ENCODE results near the gene ZNF578. TPM values are rescaled to one million over a fixed set of nuclear protein-coding genes. Genes with fewer than 3 reads are reported as not detected.
A peak's percentile ranks its signal among the peaks of the same experiment; 100 is the strongest.
"Not testable (repeated sequence)": the region's sequence is repeated elsewhere in the genome, so short reads cannot be mapped to it uniquely, and the experiment has no call there.

ZNF578 gene
- polyA plus RNA-seq, 3 donors from 2014 or later: 2.0 to 8.3 (median 4.1) TPM

- Mint-ChIP-seq H3K36me3 (peaks cover 0 to 4% (median 4%) of the 10 kb centered on the region in 3 donors), H3K4me3 (no peak overlapping the region), H3K9me3 (peaks cover 0 to 6% (median 0%) of the 10 kb centered on the region in 6 donors), H3K27me3 (ENCODE audit: low read depth in 3 of 3) (peaks cover 2 to 8% (median 4%) of the 10 kb centered on the region in 3 donors), H3K27ac (no peak overlapping the region), H3K4me1 (peaks cover 19 to 25% of the 10 kb centered on the region in 2 donors)
- no peak for DNase-seq
Observed at GRCh38 chr19:52524086-52524485, 70.7 kb downstream of the ZNF578 start.

GRCh38 chr19:52527134-52527955, 74.0 kb downstream of the ZNF578 start, which contains the start of gene ZNF808:
Gene ZNF808, plus strand, starts transcription at chr19:52527668. Its CDS starts 15,617 bp downstream, at chr19:52543285.
- Mint-ChIP-seq H3K4me3 (peak within 1 kb of the TSS; percentile 98 to 100 (median 99)), H3K36me3 (peaks cover 0 to 4% (median 4%) of the 10 kb centered on the region in 3 donors), H3K27me3 (ENCODE audit: low read depth in 3 of 3) (peaks cover 0 to 4% (median 0%) of the 10 kb centered on the region in 3 donors), H3K9me3 (peaks cover 0 to 2% (median 0%) of the 10 kb centered on the region in 6 donors), H3K4me1 (peaks cover 30 to 32% of the 10 kb centered on the region in 2 donors), H3K27ac (peak within 1 kb of the TSS; percentile 97 to 100 (median 99))
- DNase-seq: peak; percentile 88 to 91 (median 91)

- H3K9me3 Mint-ChIP-seq: no peaks in the 10 kb centered on the region
- H3K4me1 Mint-ChIP-seq: peaks cover 31 to 35% of the 10 kb centered on the region in 2 donors
- peaks cover 0 to 4% (median 4%) of the 10 kb centered on the region in 3 donors for H3K36me3 Mint-ChIP-seq
- peaks cover 0 to 2% (median 0%) of the 10 kb centered on the region in 3 donors for H3K27me3 Mint-ChIP-seq (ENCODE audit: low read depth in 3 of 3)
- peak overlapping the region; percentile 98 to 100 (median 99) for H3K4me3 Mint-ChIP-seq
- DNase-seq: peak in 1 of 3 donors; percentile 7
- H3K27ac Mint-ChIP-seq: peak overlapping the region; percentile 97 to 100 (median 99)
Observed at GRCh38 chr19:52527956-52528351, 74.6 kb downstream of the ZNF578 start.

DNA sequence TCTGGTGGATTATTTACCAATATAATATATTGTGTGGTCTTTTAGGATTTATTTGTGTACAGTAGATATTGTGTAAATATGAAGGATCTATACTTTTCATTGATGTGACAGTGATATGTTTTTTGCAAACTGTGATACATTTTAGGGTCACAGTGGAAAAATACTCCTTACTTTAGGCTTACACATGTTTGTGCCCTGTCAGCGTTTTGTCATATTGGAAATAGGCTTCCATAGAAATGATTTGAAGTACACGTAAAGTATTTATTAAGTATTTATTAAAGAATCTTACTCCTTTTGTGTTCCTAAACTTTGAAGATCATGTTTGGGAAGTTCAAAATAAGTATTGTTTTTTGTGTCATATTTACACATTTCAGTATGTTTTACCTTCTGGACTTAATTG, 79.1 kb downstream of the ZNF578 start:
- Mint-ChIP-seq H3K4me3 (no peak overlapping the region), H3K9me3 (no peaks in the 10 kb centered on the region), H3K36me3 (peaks cover 0 to 8% (median 6%) of the 10 kb centered on the region in 3 donors), H3K27me3 (ENCODE audit: low read depth in 3 of 3) (peaks cover 0 to 7% (median 0%) of the 10 kb centered on the region in 3 donors), H3K4me1 (peaks cover 52 to 62% of the 10 kb centered on the region in 2 donors), H3K27ac (peak overlapping the region in 1 of 6 donors; percentile 31)
- DNase-seq: no peak

DNA sequence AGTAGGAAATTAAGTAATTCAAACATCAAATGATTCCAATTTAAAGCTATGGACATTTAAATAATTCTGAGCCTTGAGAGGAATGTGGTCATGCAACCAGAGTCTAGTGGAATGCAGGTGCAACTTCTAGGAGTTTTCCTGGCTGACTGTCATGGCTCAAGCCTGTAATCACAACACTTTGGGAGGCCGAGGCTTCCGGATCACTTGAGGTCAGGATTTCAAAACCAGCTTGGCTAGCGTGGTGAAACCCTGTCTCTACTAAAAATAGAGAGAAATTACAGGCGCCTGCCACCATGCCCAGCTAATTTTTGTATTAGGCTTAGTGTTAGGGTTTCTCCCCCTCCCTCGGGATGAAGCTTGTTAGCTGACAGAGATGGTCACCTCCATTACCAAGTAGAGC, 80.5 kb downstream of the ZNF578 start:
- Mint-ChIP-seq H3K27me3 (ENCODE audit: low read depth in 3 of 3) (peaks cover 0 to 9% (median 0%) of the 10 kb centered on the region in 3 donors), H3K9me3 (peaks cover 0 to 3% (median 0%) of the 10 kb centered on the region in 6 donors), H3K27ac (peak overlapping the region in 2 of 6 donors; percentile 49 to 90), H3K4me3 (peak overlapping the region in 2 of 5 donors; percentile 93 to 94), H3K36me3 (peaks cover 5 to 9% (median 9%) of the 10 kb centered on the region in 3 donors), H3K4me1 (peaks cover 51 to 65% of the 10 kb centered on the region in 2 donors)
- no peak for DNase-seq

DNA sequence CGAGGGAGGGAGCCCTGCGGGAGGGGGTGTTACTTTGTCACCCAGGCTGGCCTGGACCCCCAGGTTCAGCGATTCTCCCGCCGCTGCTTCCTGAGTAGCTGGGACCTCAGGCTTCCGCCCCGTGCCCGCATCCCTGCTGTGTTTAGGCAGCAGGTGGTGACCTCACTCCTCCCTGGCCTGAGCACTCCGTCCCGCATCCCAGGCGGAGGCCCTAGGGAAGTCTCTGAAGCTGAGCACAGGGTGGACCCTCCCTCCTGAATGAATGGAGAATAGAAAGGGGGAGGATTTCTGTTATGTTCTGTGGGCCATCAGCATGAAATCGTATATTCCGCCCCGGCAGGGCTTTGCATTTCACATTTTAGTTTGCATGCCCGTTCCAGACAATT, 82.0 kb downstream of the ZNF578 start:
- H3K27ac Mint-ChIP-seq: peak overlapping the region; percentile 77 to 97 (median 92)
- peak overlapping the region; percentile 89 to 99 (median 93) for H3K4me3 Mint-ChIP-seq
- peaks cover 10 to 14% (median 14%) of the 10 kb centered on the region in 3 donors for H3K36me3 Mint-ChIP-seq
- H3K4me1 Mint-ChIP-seq: peaks cover 53 to 68% of the 10 kb centered on the region in 2 donors
- H3K9me3 Mint-ChIP-seq; H3K27me3 Mint-ChIP-seq (ENCODE audit: low read depth in 3 of 3): not testable (repeated sequence)
- DNase-seq: peak in 1 of 3 donors; percentile 46

DNA sequence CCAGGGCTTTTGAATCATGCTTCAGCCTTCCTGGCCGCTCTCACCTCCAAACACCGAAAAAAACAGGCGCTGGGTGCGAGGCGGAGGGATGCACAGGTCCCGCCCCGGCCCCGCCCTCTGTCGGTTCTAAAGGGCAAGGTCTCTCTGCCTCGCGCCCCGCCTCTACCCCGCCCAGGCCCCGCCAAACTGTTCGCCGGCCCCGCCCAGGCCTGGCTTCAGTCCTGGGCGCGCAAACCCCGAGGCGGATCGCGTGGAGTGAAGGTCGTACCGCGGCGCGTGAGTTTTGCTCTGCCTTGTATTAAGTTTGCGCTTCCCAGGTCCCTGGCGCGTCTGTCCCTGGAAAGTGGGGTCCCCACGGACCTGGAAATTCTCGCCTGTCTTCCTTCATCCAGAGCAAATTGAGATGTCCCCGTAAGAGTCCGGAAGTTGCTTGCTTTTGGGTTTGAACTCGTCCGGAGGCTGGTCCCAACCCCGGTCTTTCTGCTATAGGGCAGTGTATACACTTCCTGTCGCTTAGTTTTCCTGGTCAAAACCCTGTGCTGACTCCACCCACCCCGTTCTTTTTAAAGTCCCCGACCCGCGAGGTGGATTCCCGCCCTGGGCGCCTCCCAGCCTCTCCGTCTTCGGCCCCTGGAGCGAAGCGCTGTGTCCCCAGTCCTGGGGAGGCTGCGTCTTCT, 82.6 kb downstream of the ZNF578 start:
- H3K9me3 Mint-ChIP-seq: peaks cover 0 to 5% (median 0%) of the 10 kb centered on the region in 6 donors
- H3K4me1 Mint-ChIP-seq: peaks cover 54 to 73% of the 10 kb centered on the region in 2 donors
- DNase-seq: peak; percentile 78 to 84 (median 84)
- H3K27ac Mint-ChIP-seq: peak overlapping the region; percentile 77 to 97 (median 92)
- H3K4me3 Mint-ChIP-seq: peak overlapping the region; percentile 89 to 99 (median 93)
- H3K36me3 Mint-ChIP-seq: peaks cover 14 to 17% (median 16%) of the 10 kb centered on the region in 3 donors
- peaks cover 0 to 9% (median 0%) of the 10 kb centered on the region in 3 donors for H3K27me3 Mint-ChIP-seq (ENCODE audit: low read depth in 3 of 3)

DNA sequence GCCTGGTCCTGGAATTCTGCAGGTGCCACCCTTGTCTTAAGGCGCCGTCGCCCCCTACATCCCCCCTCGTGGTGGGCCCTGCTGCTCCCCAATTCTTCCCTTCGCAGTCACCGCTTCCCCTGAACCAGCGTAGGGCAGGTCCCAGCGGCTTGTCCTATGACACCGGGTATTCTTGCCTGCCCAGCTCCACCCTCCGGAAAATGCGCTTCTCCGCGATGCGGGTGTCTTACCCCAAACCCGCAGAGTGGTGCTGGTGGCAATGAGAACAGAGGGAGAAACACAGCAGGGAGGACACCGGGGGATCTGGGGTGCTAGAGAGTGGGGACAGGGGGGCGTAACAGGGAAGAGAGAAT, 83.1 kb downstream of the ZNF578 start:
- peaks cover 0 to 9% (median 0%) of the 10 kb centered on the region in 3 donors for H3K27me3 Mint-ChIP-seq (ENCODE audit: low read depth in 3 of 3)
- H3K4me3 Mint-ChIP-seq: peak overlapping the region; percentile 89 to 99 (median 93)
- peaks cover 14 to 17% (median 16%) of the 10 kb centered on the region in 3 donors for H3K36me3 Mint-ChIP-seq
- H3K27ac Mint-ChIP-seq: peak overlapping the region; percentile 77 to 97 (median 92)
- H3K4me1 Mint-ChIP-seq: peaks cover 56 to 78% of the 10 kb centered on the region in 2 donors
- H3K9me3 Mint-ChIP-seq: peaks cover 0 to 5% (median 0%) of the 10 kb centered on the region in 6 donors
- DNase-seq: peak; percentile 73 to 75 (median 75)

- H3K36me3 Mint-ChIP-seq: peaks cover 24 to 37% (median 35%) of the 10 kb centered on the region in 3 donors
- H3K27me3 Mint-ChIP-seq (ENCODE audit: low read depth in 3 of 3); DNase-seq: not testable (repeated sequence)
- H3K27ac Mint-ChIP-seq: peak overlapping the region in 4 of 6 donors; percentile 16 to 85 (median 49)
- H3K4me1 Mint-ChIP-seq: peaks cover 74 to 90% of the 10 kb centered on the region in 2 donors
- peaks cover 2 to 12% (median 9%) of the 10 kb centered on the region in 6 donors for H3K9me3 Mint-ChIP-seq
- peak overlapping the region in 3 of 5 donors; percentile 13 to 37 (median 15) for H3K4me3 Mint-ChIP-seq
Observed at GRCh38 chr19:52538815-52539214, 85.5 kb downstream of the ZNF578 start.

GRCh38 chr19:52541176-52541575, 87.8 kb downstream of the ZNF578 start:
- Mint-ChIP-seq H3K4me1 (peaks cover 70 to 83% of the 10 kb centered on the region in 2 donors), H3K36me3 (peaks cover 31 to 49% (median 43%) of the 10 kb centered on the region in 3 donors), H3K27ac (peak overlapping the region in 2 of 6 donors; percentile 14 to 59), H3K4me3 (peak overlapping the region in 3 of 5 donors; percentile 21 to 85 (median 27)), H3K9me3 (peaks cover 2 to 15% (median 9%) of the 10 kb centered on the region in 6 donors)
- not testable (repeated sequence) for H3K27me3 Mint-ChIP-seq (ENCODE audit: low read depth in 3 of 3); DNase-seq

DNA sequence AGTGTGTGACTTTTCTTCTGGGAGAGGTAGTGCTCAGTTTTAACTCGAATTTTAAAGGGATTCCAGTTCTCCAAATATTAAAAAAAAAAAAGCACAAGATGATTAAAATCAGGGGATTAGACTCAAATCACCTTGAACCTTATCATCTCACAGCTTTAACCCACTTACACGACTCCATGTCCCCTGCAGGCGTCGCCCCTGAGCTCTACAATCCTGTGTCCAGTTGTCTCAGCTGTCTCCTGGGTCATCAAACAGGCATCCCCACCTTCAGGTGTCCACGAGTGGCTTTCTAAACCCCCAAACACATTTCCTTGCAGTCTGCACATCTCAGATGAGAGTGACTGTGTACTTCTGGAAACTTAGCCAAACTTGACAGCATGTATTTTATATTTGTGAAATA, 88.3 kb downstream of the ZNF578 start:
- peaks cover 31 to 52% (median 48%) of the 10 kb centered on the region in 3 donors for H3K36me3 Mint-ChIP-seq
- peak overlapping the region; percentile 59 to 88 (median 76) for H3K27ac Mint-ChIP-seq
- peaks cover 66 to 79% of the 10 kb centered on the region in 2 donors for H3K4me1 Mint-ChIP-seq
- no peak for DNase-seq
- H3K27me3 Mint-ChIP-seq (ENCODE audit: low read depth in 3 of 3): peaks cover 0 to 4% (median 1%) of the 10 kb centered on the region in 3 donors
- H3K9me3 Mint-ChIP-seq: peaks cover 2 to 15% (median 9%) of the 10 kb centered on the region in 6 donors
- peak overlapping the region in 3 of 5 donors; percentile 9 to 85 (median 27) for H3K4me3 Mint-ChIP-seq

DNA sequence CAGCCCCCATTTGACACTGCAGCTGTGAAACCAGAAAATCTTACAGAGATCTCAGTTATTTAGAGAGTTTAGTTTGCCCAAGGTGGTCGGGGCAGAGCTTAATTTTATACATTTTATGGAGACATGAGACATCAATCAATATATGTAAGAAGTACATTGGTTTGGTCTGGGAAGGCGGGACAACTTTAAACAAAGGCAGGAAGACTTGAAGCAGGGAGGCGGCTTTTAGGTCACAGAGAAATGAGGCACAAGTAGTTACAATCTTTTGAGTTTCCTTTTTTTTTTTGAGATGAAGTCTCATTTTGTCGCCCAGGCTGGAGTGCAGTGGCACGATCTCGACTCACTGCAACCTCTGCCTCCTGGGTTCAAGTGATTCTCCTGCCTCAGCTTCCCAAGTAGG, 89.2 kb downstream of the ZNF578 start:
- Mint-ChIP-seq H3K36me3 (peaks cover 35 to 57% (median 55%) of the 10 kb centered on the region in 3 donors), H3K4me3 (peak overlapping the region; percentile 74 to 85 (median 82)), H3K4me1 (peaks cover 57 to 69% of the 10 kb centered on the region in 2 donors), H3K27ac (peak overlapping the region; percentile 85 to 96 (median 92)), H3K9me3 (peaks cover 2 to 15% (median 9%) of the 10 kb centered on the region in 6 donors)
- not testable (repeated sequence) for H3K27me3 Mint-ChIP-seq (ENCODE audit: low read depth in 3 of 3)
- peak in 2 of 3 donors; percentile 19 to 22 for DNase-seq
